ENCODE results near the gene MBTPS2.

Gene MBTPS2

GRCh38 chrX:21821875-21822274 lies 17.5 kb upstream of the MBTPS2 start:
- POLR2A ChIA-PET, result no interaction called here
- DNase-seq (ENCODE audit: extremely low spot score), result no peak
- CTCF ChIA-PET, result no interaction called here
- no peak for TF ChIP-seq BHLHE40 (IDR thresholded peaks at IDR 0.05; ENCODE audit: borderline replicate concordance)
- no peak for TF ChIP-seq SP1 (IDR thresholded peaks at IDR 0.05)
- no peak for TF ChIP-seq FOXM1 (IDR thresholded peaks at IDR 0.05; ENCODE audit: borderline replicate concordance)
- TF ChIP-seq ELF4 (IDR thresholded peaks at IDR 0.05), result no peak
- TF ChIP-seq ZNF384 (IDR thresholded peaks at IDR 0.05), result no peak
- TF ChIP-seq FOXK2 (IDR thresholded peaks at IDR 0.05), result no peak
- no peak for TF ChIP-seq NFRKB (IDR thresholded peaks at IDR 0.05)
- no peak for TF ChIP-seq FOXA1 (IDR thresholded peaks at IDR 0.05)
- no peak for TF ChIP-seq HDGF (IDR thresholded peaks at IDR 0.05; ENCODE audit: borderline replicate concordance)
- no peak for TF ChIP-seq TARDBP (IDR thresholded peaks at IDR 0.05)
- no peak for TF ChIP-seq PKNOX1 (IDR thresholded peaks at IDR 0.05)

GRCh38 chrX:21831496-21831895 lies 7.9 kb upstream of the MBTPS2 start:
- TF ChIP-seq SP1 (IDR thresholded peaks at IDR 0.05) (no peak), FOXM1 (IDR thresholded peaks at IDR 0.05; ENCODE audit: borderline replicate concordance) (no peak), ELF4 (IDR thresholded peaks at IDR 0.05) (no peak), LEF1 (IDR thresholded peaks at IDR 0.05; ENCODE audit: borderline replicate concordance) (no peak), NFRKB (IDR thresholded peaks at IDR 0.05) (no peak)
- no peak for DNase-seq (ENCODE audit: extremely low spot score)
- ChIA-PET POLR2A (no interaction called here), CTCF (no interaction called here)

- TF ChIP-seq ZNF384 (IDR thresholded peaks at IDR 0.05) (no peak), PKNOX1 (IDR thresholded peaks at IDR 0.05) (no peak), FOXM1 (IDR thresholded peaks at IDR 0.05; ENCODE audit: borderline replicate concordance) (no peak), ELF4 (IDR thresholded peaks at IDR 0.05) (no peak), L3MBTL2 (conservative IDR thresholded peaks at IDR 0.05) (no peak), SUZ12 (IDR thresholded peaks at IDR 0.05) (no peak), HDGF (IDR thresholded peaks at IDR 0.05; ENCODE audit: borderline replicate concordance) (no peak), LEF1 (IDR thresholded peaks at IDR 0.05; ENCODE audit: borderline replicate concordance) (no peak), FOXA1 (IDR thresholded peaks at IDR 0.05) (no peak), ARNT (IDR thresholded peaks at IDR 0.05) (no peak), CTBP1 (IDR thresholded peaks at IDR 0.05; ENCODE audit: borderline replicate concordance) (no peak), FOXK2 (IDR thresholded peaks at IDR 0.05) (no peak)
- DNase-seq (ENCODE audit: extremely low spot score), result no peak
- CTCF ChIA-PET, result no interaction called here
- POLR2A ChIA-PET, result no interaction called here
Measured at GRCh38 chrX:21837056-21837455, 2.4 kb upstream of the MBTPS2 start.

- no peak for DNase-seq (ENCODE audit: extremely low spot score)
Measured at GRCh38 chrX:21838937-21839333, 482 bp upstream of the MBTPS2 start.

GRCh38 chrX:21840193-21840545 lies 752 bp downstream of the MBTPS2 start:
- ChIA-PET POLR2A (no interaction called here), CTCF (no interaction called here)
- no peak for TF ChIP-seq BHLHE40 (IDR thresholded peaks at IDR 0.05; ENCODE audit: borderline replicate concordance)
- no peak for TF ChIP-seq LEF1 (IDR thresholded peaks at IDR 0.05; ENCODE audit: borderline replicate concordance)
- no peak for TF ChIP-seq SP1 (IDR thresholded peaks at IDR 0.05)
- no peak for TF ChIP-seq PKNOX1 (IDR thresholded peaks at IDR 0.05)
- TF ChIP-seq ZNF384 (IDR thresholded peaks at IDR 0.05), result no peak
- no peak for TF ChIP-seq FOXA1 (IDR thresholded peaks at IDR 0.05)
- no peak for TF ChIP-seq TARDBP (IDR thresholded peaks at IDR 0.05)
- TF ChIP-seq NFRKB (IDR thresholded peaks at IDR 0.05), result no peak
- no peak for TF ChIP-seq FOXK2 (IDR thresholded peaks at IDR 0.05)
- no peak for DNase-seq (ENCODE audit: extremely low spot score)

More at GRCh38 chrX:21838937-21839333, 482 bp upstream of the MBTPS2 start:
- CTCF ChIA-PET, result no interaction called here
- TF ChIP-seq SUZ12 (IDR thresholded peaks at IDR 0.05) (no peak), NFRKB (IDR thresholded peaks at IDR 0.05) (no peak), LEF1 (IDR thresholded peaks at IDR 0.05; ENCODE audit: borderline replicate concordance) (no peak), BHLHE40 (IDR thresholded peaks at IDR 0.05; ENCODE audit: borderline replicate concordance) (no peak), HDGF (IDR thresholded peaks at IDR 0.05; ENCODE audit: borderline replicate concordance) (no peak), CTBP1 (IDR thresholded peaks at IDR 0.05; ENCODE audit: borderline replicate concordance) (no peak), L3MBTL2 (conservative IDR thresholded peaks at IDR 0.05) (no peak), FOXM1 (IDR thresholded peaks at IDR 0.05; ENCODE audit: borderline replicate concordance) (no peak), PKNOX1 (IDR thresholded peaks at IDR 0.05) (no peak)
- POLR2A ChIA-PET, result interaction anchor here (0.9 to 1.0 kb wide), 2 partner anchors 89 to 100 kb away, joined by 3 read pairs; no protein-coding TSS in a partner anchor

GRCh38 chrX:21843179-21843578 lies 3.8 kb downstream of the MBTPS2 start:
- TF ChIP-seq TARDBP (IDR thresholded peaks at IDR 0.05) (no peak), ARNT (IDR thresholded peaks at IDR 0.05) (no peak), CTBP1 (IDR thresholded peaks at IDR 0.05; ENCODE audit: borderline replicate concordance) (no peak)
- CTCF ChIA-PET, result no interaction called here
- no peak for DNase-seq (ENCODE audit: extremely low spot score)
- POLR2A ChIA-PET, result no interaction called here

- POLR2A ChIA-PET, result no interaction called here
- CTCF ChIA-PET, result interaction anchor here (1.0 kb wide), 1 partner anchor 129 kb away, joined by 3 read pairs; no protein-coding TSS in a partner anchor
- no peak for DNase-seq (ENCODE audit: extremely low spot score)
- TF ChIP-seq FOXM1 (IDR thresholded peaks at IDR 0.05; ENCODE audit: borderline replicate concordance) (no peak), LEF1 (IDR thresholded peaks at IDR 0.05; ENCODE audit: borderline replicate concordance) (no peak), SUZ12 (IDR thresholded peaks at IDR 0.05) (no peak), CTBP1 (IDR thresholded peaks at IDR 0.05; ENCODE audit: borderline replicate concordance) (no peak), ARNT (IDR thresholded peaks at IDR 0.05) (no peak), FOXK2 (IDR thresholded peaks at IDR 0.05) (no peak), HDGF (IDR thresholded peaks at IDR 0.05; ENCODE audit: borderline replicate concordance) (no peak), NFRKB (IDR thresholded peaks at IDR 0.05) (no peak), FOXA1 (IDR thresholded peaks at IDR 0.05) (no peak), ELF4 (IDR thresholded peaks at IDR 0.05) (no peak)
Measured at GRCh38 chrX:21845096-21845495, 5.7 kb downstream of the MBTPS2 start.
